Gastrocnemius medialis (tissue), 4 donors: ENCODE data around the gene ARSI.

Experiments used
- POLR2A ChIP-seq, 2 donors: fragments of 450-650 bp; IDR thresholded peaks; one replicate each; pipeline ENCODE4 v1.6.1; 2017; ENCODE audit warnings: antibody characterized with exemption in 2 of 2, mild to moderate bottlenecking in 2 of 2, moderate library complexity in 2 of 2
- TF ChIP-seq, protein P1 (sequence below), 5 experiments: fragments of 450-650 bp in 3 of 5; fragments of 200-600 bp in 2 of 5; sonication (generic) in 2 of 5; IDR thresholded peaks in 4 of 5; conservative IDR thresholded peaks in 1 of 5; 1 replicate in 4 of 5; 2 replicates in 1 of 5; pipeline ENCODE4 v1.5.1; 2016 to 2019; ENCODE audit warnings: antibody characterized with exemption in 5 of 5, mild to moderate bottlenecking in 3 of 5, moderate library complexity in 3 of 5

DNA sequence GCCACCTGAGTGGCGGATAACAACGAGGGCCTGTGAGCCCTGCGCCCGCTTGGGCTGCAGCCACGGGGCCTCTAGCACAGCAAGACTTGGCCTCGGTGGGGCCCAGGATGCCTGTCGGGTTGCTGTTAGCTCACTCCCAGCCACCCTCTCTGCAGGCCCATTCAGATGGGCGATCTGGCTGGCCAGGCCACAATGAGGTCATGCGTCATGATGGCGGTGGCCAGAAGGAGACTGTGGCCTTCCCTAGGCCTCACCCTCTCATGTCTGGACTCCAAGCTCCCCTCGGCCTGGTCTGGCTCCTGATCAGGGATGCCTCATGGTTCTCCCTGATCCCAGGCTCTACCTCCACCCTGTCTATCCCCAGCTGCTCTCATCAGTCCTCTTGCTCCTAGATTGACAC lies 35.8 kb upstream of the ARSI start:
- TF ChIP-seq, protein P1, sequence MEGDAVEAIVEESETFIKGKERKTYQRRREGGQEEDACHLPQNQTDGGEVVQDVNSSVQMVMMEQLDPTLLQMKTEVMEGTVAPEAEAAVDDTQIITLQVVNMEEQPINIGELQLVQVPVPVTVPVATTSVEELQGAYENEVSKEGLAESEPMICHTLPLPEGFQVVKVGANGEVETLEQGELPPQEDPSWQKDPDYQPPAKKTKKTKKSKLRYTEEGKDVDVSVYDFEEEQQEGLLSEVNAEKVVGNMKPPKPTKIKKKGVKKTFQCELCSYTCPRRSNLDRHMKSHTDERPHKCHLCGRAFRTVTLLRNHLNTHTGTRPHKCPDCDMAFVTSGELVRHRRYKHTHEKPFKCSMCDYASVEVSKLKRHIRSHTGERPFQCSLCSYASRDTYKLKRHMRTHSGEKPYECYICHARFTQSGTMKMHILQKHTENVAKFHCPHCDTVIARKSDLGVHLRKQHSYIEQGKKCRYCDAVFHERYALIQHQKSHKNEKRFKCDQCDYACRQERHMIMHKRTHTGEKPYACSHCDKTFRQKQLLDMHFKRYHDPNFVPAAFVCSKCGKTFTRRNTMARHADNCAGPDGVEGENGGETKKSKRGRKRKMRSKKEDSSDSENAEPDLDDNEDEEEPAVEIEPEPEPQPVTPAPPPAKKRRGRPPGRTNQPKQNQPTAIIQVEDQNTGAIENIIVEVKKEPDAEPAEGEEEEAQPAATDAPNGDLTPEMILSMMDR (IDR thresholded peaks at IDR 0.05 in 4 of 5, conservative IDR thresholded peaks at IDR 0.05 in 1 of 5): no peak
- no peak for TF ChIP-seq POLR2A (IDR thresholded peaks at IDR 0.05)
